ENCODE measurements around the gene STIM2.

DNA sequence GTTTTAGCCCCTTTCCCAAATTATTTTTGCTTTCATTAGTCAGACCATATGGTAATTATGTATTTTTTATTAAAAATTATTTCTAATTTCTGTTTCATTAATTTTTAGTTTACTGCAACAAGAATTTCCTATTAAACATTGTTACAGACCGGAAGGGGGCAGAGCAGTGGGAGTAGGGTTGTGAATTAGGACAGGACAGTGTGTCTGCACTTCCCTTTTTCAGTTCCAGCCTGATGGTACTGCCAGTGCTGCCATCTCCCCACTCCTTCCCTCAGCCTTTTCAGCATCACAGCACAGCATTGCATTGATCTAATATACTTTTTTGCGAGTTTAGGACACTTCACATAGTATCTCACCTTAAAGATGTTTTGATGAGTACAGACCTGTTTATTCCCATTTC, 76.5 kb downstream of the STIM2 start:
- TF ChIP-seq CTCF (IDR thresholded peaks at IDR 0.05) (no peak), EZH2 (IDR thresholded peaks at IDR 0.05; ENCODE audit: borderline replicate concordance, insufficient read depth, low read depth, low read length, poor library complexity, severe bottlenecking) (no peak)

Measured in B cell (primary cell).